Neural crest cell (in vitro differentiated cells): ENCODE measurements around the gene FBXO33. TPM values are rescaled to one million over a fixed set of nuclear protein-coding genes. Genes with fewer than 3 reads are reported as not detected.

Experiments used
- DNase-seq: peaks from one replicate; pipeline ENCODE4 v3.0.0; 2021; ENCODE audit warnings: low read depth, mixed read lengths, low spot score
- H3K27ac Mint-ChIP-seq: one replicate; pipeline ENCODE4 v1.8.0; 2021; ENCODE audit warnings: mild to moderate bottlenecking, mixed read lengths; ENCODE audit not compliant: unreplicated experiment
- H3K27me3 Mint-ChIP-seq: 2 replicates; pipeline ENCODE4 v1.8.0; 2021; ENCODE audit warnings: low read depth, mild to moderate bottlenecking, mixed read lengths
- H3K36me3 Mint-ChIP-seq: 2 replicates; pipeline ENCODE4 v1.8.0; 2021; ENCODE audit warnings: low read depth, mild to moderate bottlenecking, mixed read lengths
- H3K4me1 Mint-ChIP-seq: 2 replicates; pipeline ENCODE4 v1.8.0; 2021; ENCODE audit warnings: mixed read lengths
- H3K4me3 Mint-ChIP-seq: one replicate; pipeline ENCODE4 v1.8.0; 2021; ENCODE audit warnings: mild to moderate bottlenecking, mixed read lengths
- H3K9me3 Mint-ChIP-seq: 2 replicates; pipeline ENCODE4 v1.8.0; 2021; ENCODE audit warnings: mixed read lengths
- CTCF ChIP-seq: fragments of 200-600 bp; sonication (generic); conservative IDR thresholded peaks from 2 replicates; pipeline ENCODE4 v1.5.0; 2021; ENCODE audit warnings: antibody characterized with exemption, mild to moderate bottlenecking
- long read RNA-seq: library from polyadenylated mRNA; unstranded; transcript quantifications from one replicate; pipeline ENCODE4 v2.0.0, GENCODE V29; 2020
- total RNA-seq: library from RNA; stranded (reverse); gene quantifications from 2 replicates; pipeline ENCODE4 v1.2.1, GENCODE V29; 2021

The FBXO33 gene
- total RNA-seq, result 8.6 and 8.9 TPM in 2 replicates
- long read RNA-seq, partial matches to known transcripts, result 2 of 2 reads
- long read RNA-seq, other reads (novel, unspliced or antisense), result 0 of 2 reads

- TF ChIP-seq CTCF, result no peak
- Mint-ChIP-seq H3K9me3 (no peaks in the 10 kb centered on the region), H3K36me3 (no peaks in the 10 kb centered on the region), H3K4me1 (peaks cover 24% of the 10 kb centered on the region), H3K27me3 (no peaks in the 10 kb centered on the region), H3K4me3 (peak within 1 kb of the TSS; percentile 100), H3K27ac (peak within 1 kb of the TSS; percentile 100)
- peak; percentile 87 for DNase-seq
These were observed at the start of gene FBXO33 for GRCh38 chr14:39432179-39432618. Gene FBXO33, minus strand, starts transcription at chr14:39432433. Its CDS starts 271 bp downstream, at chr14:39432162.

GRCh38 chr14:39474416-39474911, 42.2 kb upstream of the FBXO33 start:
- Mint-ChIP-seq H3K4me1 (peaks cover 2% of the 10 kb centered on the region), H3K4me3 (no peak overlapping the region), H3K27me3 (no peaks in the 10 kb centered on the region), H3K36me3 (peaks cover 10% of the 10 kb centered on the region), H3K9me3 (no peaks in the 10 kb centered on the region), H3K27ac (peak overlapping the region; percentile 50)
- no peak for DNase-seq
- TF ChIP-seq CTCF, result no peak

- Mint-ChIP-seq H3K4me3 (no peak overlapping the region), H3K4me1 (peaks cover 15% of the 10 kb centered on the region), H3K36me3 (no peaks in the 10 kb centered on the region), H3K27me3 (no peaks in the 10 kb centered on the region), H3K9me3 (no peaks in the 10 kb centered on the region), H3K27ac (no peak overlapping the region)
- DNase-seq, result no peak
- no peak for TF ChIP-seq CTCF
These were observed 39.8 kb upstream of the FBXO33 start for GRCh38 chr14:39472078-39472477.

- H3K4me3 Mint-ChIP-seq, result no peak overlapping the region
- no peaks in the 10 kb centered on the region for H3K27me3 Mint-ChIP-seq
- peak; percentile 51 for DNase-seq
- H3K27ac Mint-ChIP-seq, result peak overlapping the region; percentile 94
- no peaks in the 10 kb centered on the region for H3K9me3 Mint-ChIP-seq
- H3K36me3 Mint-ChIP-seq, result no peaks in the 10 kb centered on the region
- peak; percentile 37 for TF ChIP-seq CTCF
- peaks cover 15% of the 10 kb centered on the region for H3K4me1 Mint-ChIP-seq
These were observed 37.0 kb upstream of the FBXO33 start for GRCh38 chr14:39469094-39469710.

GRCh38 chr14:39467889-39468524, 35.8 kb upstream of the FBXO33 start:
- H3K36me3 Mint-ChIP-seq, result no peaks in the 10 kb centered on the region
- H3K4me1 Mint-ChIP-seq, result peaks cover 15% of the 10 kb centered on the region
- H3K27me3 Mint-ChIP-seq, result no peaks in the 10 kb centered on the region
- no peak overlapping the region for H3K4me3 Mint-ChIP-seq
- no peak overlapping the region for H3K27ac Mint-ChIP-seq
- no peaks in the 10 kb centered on the region for H3K9me3 Mint-ChIP-seq
- peak; percentile 47 for TF ChIP-seq CTCF
- no peak for DNase-seq
